HG02970 (cell line): Measurements from ENCODE around the gene C9orf152.
"Not testable (repeated sequence)": the region's sequence is repeated elsewhere in the genome, so short reads cannot be mapped to it uniquely, and the experiment has no call there.

ENCODE experiments used
- ATAC-seq: cut with Tn5 transposase; IDR thresholded peaks from one replicate; pipeline ENCODE4 v1.9.1; 2021; ENCODE audit warnings: mild to moderate bottlenecking, moderate library complexity, moderate number of reproducible peaks; ENCODE audit not compliant: unreplicated experiment, low FRiP score

C9orf152 gene

GRCh38 chr9:110217656-110218099 lies 9.7 kb upstream of the C9orf152 start:
- no peak for ATAC-seq

DNA sequence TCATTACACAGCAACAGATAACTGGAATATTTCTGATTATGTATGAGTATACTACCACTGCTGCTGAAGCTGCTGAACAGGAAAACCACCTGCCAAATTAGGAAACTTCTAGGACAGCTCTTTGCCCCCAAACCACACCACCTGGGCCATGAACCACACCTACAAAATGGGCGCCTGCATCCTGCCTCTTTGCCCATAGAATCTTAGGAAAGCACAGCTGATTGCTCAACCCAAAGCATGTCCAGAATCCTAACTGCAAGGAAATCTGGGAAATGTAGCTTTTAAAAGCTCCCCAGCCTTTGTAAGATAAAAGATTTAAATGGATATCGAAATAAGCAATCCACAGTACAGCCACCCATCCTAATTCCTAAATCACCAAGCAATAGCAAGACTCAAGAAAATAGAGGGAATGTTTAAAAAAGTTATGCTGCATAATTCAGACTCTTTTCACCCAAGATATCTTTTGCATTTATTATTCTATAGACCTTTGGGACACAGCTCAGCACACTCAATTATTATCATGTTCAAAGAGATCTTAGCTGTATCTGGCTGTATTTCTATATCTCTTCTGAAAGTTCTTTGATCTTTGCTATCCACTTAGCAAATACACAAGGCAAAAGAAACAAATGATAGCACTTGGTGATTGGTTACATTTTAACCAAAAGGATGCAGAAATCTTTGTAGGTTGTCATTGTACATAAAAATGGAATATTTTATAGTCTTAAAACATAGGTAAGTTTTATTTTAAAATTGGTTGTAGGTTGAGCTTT lies 6.8 kb upstream of the C9orf152 start:
- ATAC-seq: no peak

DNA sequence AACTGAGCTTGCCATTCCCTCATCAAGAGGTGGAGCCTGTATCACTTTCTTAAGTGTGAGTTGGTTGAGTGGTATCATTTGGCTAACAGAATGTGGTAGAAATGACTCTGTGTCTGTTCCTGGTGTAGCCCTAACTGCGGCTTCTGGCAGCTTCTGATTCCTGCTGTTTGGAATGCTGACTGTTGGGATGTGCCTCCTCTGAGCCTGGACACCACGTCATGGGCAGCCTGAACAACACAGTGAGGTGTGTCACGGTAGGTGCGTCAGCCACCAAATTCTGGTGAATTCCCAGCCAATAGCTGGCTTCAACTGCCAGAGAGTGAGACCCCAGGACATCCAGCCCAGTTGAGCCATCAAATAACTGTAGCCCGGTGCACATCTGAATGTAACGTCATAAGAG lies 6.1 kb upstream of the C9orf152 start:
- no peak for ATAC-seq

DNA sequence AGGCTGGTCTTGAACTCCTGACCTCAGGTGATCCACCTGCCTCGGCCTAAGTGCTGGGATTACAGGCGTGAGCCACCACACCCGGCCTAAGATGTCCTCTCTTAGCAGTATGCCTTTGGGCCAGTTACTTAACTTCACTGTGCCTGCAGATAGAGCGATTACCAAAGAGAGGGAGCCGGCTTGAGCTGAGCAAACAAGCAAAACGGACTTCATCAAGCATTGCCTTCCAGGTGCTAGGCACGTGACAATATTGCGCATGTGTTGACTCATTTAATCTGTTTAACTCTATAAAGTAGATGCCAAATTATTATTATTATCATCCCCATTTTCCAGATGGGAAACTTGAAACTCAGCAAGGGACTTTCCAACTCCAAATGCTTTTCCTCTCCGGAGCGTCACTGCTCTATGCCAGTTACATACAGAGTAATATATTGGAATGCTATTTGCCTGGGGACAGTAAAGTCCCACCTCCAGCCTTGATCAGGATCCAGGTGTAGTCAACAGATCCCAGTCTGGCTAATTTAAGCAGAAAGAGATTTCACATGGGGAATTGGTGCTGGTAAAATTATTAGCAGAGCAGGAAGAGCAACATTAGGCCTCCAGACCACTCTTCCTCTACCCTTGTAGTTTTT lies 5.6 kb upstream of the C9orf152 start:
- no peak for ATAC-seq

DNA sequence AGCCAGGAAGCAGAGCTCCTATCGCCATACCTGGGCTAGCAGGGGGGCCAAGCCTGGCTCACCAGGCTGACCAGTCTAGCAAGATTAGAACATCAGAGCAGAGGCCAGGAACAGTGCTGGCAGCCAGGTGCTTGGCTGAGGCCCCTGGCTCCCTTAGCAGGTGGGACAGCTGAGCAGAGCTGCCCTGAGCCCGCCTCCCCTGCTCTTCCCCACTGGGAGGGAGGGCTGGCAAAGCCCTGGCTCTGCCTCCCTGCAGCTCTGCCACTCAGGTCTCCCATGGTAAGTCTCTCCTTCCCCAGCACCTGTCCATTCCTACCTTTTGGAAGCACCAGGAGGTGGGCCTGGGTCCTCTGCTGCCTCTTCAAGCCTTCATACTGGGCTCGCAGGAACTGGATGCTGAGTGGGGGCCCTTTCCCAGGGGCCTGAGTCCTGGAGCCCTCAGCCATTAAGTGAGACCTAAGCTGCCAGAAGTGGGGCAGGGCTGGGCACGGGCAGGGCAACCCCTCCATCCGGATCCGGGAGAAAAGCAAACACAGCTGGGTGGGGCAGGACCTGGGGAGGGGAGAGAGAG lies 803 bp downstream of the C9orf152 start:
- ATAC-seq: no peak

DNA sequence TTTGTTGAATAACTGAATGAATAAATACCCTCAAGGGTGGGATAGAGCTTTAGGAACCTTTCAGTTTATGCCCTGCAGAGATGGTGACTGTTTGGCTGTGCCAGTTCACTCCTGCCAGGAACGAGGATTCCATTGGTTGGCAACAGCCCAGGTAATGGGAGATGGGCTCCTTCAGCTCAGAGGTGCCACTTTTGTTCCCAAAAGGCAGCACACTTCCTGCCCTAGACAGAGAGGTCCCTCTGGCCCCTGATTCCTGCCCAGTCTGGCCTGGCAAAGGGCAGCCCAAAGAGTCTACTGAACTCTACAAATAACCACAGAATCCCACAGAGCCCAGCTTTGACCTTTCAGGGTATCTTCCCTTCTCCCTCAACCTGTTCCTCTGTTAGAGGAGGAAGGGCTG lies 1.6 kb downstream of the C9orf152 start:
- ATAC-seq: no peak

DNA sequence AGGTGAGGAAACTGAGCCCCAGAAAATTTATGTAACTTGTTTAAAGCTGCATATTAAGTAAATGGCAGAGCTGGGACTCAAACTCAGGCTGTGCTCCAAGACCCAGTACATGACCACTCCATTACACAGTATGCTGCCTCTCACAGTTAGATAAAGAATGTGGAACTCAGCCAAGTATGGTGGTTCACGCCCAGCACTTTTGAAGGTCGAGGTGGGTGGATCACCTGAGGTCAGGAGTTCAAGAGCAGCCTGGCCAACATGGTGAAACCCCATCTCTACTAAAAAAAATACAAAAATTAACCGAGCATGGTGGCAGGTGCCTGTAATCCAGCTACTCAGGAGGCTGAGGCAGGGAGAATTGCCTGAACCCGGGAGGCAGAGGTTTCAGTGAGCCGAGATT lies 2.3 kb downstream of the C9orf152 start:
- not testable (repeated sequence) for ATAC-seq

DNA sequence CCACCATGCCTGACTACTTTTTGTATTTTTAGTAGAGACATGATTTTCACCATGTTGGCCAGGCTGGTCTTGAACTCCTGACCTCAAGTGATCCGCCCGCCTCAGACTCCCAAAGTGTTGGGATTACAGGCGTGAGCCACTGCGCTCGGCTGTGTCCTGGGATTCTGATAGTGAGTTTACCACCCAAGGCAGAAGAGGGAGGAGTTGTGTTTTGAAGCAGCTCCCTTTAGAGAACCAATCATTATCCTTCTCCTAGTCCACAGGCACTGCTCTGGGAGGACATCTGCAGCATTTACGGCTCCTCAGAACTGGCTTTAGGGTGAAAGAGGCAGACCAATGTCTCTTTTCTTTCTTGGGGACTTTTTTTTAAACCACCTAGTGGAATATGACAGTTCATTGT lies 5.7 kb downstream of the C9orf152 start:
- no peak for ATAC-seq

DNA sequence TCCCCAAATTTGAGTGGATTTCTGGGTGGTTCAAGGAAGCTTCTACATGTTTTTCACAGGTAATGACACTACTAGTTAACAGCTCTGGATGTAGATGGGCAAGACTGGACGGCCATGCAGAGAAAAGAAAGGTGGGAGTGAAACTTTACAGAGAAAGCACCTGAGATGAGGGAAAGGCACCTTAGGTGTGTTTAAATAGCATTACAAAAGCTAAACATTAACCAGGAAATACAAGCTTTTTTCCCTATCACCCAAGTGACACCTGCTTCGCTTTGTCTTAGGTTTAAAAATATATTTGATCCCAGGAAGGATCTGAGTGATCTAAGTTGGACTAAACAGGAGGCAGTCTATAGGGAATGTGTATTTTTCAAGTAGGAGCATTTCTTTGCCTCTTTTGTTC lies 8.3 kb downstream of the C9orf152 start:
- ATAC-seq: no peak

- no peak for ATAC-seq
Measured at GRCh38 chr9:110198357-110198756, 9.6 kb downstream of the C9orf152 start.

DNA sequence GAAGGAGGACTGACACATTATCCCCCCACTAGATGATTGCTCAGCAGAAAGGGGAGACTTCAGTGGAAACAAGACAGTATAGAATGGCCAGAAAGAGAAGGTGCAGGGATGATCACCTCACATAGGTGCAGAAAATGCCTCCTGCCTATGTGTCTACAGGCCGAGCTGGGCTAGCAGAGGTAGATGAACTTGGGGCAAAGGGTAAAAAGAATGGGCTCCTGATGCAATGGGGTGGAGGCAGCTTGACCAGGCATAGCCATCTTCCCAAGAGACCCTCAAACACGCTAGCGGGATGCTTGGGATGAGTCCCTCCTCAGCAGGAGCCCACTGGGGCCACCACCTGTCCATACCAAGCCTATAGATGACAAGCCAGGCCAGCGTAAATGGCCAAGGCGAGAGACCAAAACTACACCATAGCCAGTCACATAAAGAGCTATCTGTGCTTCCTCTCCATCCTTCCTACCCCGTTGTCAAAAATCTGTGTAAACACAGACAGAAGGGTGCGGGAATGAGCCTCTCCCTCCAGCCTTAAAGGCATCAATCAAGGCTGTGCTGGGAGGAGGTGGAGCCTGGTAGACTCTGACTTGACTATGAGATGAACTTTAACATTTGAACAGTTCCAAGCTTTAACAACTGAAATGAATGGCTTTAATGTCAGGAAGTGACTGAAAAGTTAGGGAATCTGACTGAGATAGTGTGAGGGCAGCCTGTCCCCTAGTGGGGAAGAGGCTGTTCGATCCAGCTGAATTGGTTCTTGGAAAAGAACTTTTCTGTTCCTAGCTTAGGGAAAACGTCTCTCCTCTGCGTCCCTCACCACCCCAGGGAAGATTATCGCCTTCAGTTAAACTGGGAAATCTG lies 10.4 kb downstream of the C9orf152 start:
- no peak for ATAC-seq

- not testable (repeated sequence) for ATAC-seq
Measured at GRCh38 chr9:110196084-110196499, 11.9 kb downstream of the C9orf152 start.

- ATAC-seq: no peak
Measured at GRCh38 chr9:110192531-110193261, 15.3 kb downstream of the C9orf152 start.

DNA sequence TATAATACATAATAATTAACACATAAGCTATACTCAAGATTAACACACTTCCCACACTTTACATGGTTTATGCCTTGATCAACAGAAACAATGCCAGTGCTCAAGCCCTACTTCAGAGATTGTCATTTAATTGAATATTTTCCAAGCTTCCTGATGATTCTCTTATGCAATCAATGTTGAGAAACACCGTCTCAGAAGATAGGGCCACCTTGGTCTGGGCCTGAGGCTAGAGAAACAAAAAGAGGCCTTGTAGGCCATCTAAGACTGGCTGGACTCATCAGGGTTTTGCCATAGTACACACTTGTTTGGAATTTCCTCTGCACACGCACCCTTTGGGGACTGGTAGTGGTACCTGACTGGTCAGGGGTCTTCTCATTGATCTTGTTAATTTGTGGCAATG lies 16.3 kb downstream of the C9orf152 start:
- ATAC-seq: no peak

- ATAC-seq: no peak
Measured at GRCh38 chr9:110189559-110190320, 18.2 kb downstream of the C9orf152 start.

- no peak for ATAC-seq
Measured at GRCh38 chr9:110188991-110189390, 19.0 kb downstream of the C9orf152 start.

DNA sequence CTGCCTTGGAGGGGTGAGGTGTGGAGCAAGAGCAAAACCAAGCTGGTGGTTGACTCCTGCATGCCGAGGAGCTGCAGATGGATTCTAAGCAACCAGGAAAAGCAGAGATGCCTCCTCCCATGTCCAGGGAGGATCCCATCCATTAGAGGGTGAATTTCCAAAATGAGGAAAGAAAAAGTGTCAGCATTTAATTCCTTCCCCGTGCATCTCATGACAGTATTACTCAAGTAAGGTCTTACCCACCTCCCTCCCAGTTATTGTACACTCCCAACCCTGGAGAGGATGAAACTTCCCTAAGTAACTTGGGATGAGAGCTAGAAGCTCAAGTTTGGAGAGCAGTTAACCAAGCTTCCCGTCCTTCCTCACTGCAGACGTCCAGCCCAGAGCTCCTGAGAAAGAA lies 19.9 kb downstream of the C9orf152 start:
- ATAC-seq: no peak

DNA sequence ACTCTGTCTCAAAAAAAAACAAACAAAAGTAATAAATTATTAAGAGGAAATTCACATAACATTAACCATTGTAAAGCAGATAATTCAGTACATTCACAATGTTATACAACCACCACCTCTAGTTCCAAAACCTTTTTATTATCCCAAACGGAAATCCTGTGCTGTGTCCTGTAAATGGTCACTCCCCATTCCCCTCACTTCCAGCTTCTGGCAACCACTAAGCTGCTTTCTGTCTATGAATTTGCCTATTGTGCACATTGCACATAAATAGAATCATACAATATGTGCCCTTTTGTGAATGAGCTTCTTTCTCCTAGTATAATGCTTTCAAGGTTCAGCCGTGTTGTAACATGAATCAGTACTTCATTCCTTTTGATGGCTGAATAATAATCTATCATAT lies 20.8 kb downstream of the C9orf152 start:
- ATAC-seq: no peak

- no peak for ATAC-seq
Measured at GRCh38 chr9:110186254-110186653, 21.7 kb downstream of the C9orf152 start.
